KMS-11 (cell line): ENCODE measurements around the gene OR5K2.

Source experiments
- H2AFZ ChIP-seq: fragments of 200-600 bp; sonication (generic); 2 replicates; pipeline ENCODE4 v1.6.1; 2016; ENCODE audit warnings: antibody characterized with exemption, mixed run types, low read depth
- H3K27ac ChIP-seq: fragments of 200-600 bp; sonication (generic); 2 replicates; pipeline ENCODE4 v1.6.1; 2016; ENCODE audit warnings: mild to moderate bottlenecking, mixed run types
- H3K27me3 ChIP-seq: fragments of 200-600 bp; sonication (generic); 2 replicates; pipeline ENCODE4 v1.6.1; 2017; ENCODE audit warnings: mild to moderate bottlenecking, low read depth, mixed run types, moderate library complexity; ENCODE audit not compliant: insufficient read depth
- H3K36me3 ChIP-seq: fragments of 200-600 bp; sonication (generic); 2 replicates; pipeline ENCODE4 v1.6.1; 2017; ENCODE audit warnings: mild to moderate bottlenecking, mixed run types; ENCODE audit not compliant: insufficient read depth
- H3K4me1 ChIP-seq: fragments of 200-600 bp; sonication (generic); 2 replicates; pipeline ENCODE4 v1.6.1; 2016; ENCODE audit warnings: mild to moderate bottlenecking, low read depth, mixed run types; ENCODE audit not compliant: poor library complexity, severe bottlenecking
- H3K4me2 ChIP-seq: fragments of 200-600 bp; sonication (generic); 2 replicates; pipeline ENCODE4 v1.7.0; 2016; ENCODE audit warnings: mild to moderate bottlenecking, mixed run types
- H3K4me3 ChIP-seq: fragments of 200-600 bp; sonication (generic); IDR thresholded peaks from 2 replicates; pipeline ENCODE4 v1.6.1; 2017; ENCODE audit warnings: low read depth, low read length, mixed read lengths; ENCODE audit not compliant: insufficient read depth
- H3K79me2 ChIP-seq: fragments of 200-600 bp; sonication (generic); 2 replicates; pipeline ENCODE4 v1.6.1; 2016; ENCODE audit warnings: low read depth, mixed run types; ENCODE audit not compliant: insufficient read depth
- H3K9ac ChIP-seq: fragments of 200-600 bp; sonication (generic); 2 replicates; pipeline ENCODE4 v1.6.1; 2016; ENCODE audit warnings: mild to moderate bottlenecking, mixed run types
- H4K20me1 ChIP-seq: fragments of 200-600 bp; sonication (generic); 2 replicates; pipeline ENCODE4 v1.6.1; 2016; ENCODE audit warnings: mild to moderate bottlenecking, mixed run types; ENCODE audit not compliant: insufficient read depth
- TF ChIP-seq, protein P1 (sequence below): fragments of 200-600 bp; sonication (generic); conservative IDR thresholded peaks from 2 replicates; pipeline ENCODE4 v1.6.1; 2017; ENCODE audit warnings: low read depth, mild to moderate bottlenecking, antibody characterized with exemption, low read length, moderate library complexity, mixed read lengths

Gene OR5K2

DNA sequence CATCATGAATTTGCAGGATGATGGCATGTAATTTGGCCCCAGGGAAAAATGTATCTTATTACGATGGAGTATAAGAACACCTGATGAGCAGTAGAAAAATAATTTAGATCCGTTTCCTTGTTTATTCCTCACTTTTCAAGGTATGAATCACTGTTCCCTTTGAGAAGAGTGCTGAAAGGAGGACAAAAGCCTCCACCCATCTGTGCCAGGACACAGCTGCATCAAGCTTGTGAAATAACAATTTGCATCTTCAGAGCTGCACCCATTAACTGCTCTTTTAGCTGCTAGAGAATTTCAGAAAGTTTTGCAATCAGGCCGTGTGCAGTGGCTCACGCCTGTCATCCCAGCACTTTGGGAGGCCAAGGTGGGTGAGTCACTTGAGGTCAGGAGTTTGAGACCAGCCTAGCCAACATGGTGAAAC is 15.6 kb downstream of the OR5K2 start:
- H2AFZ ChIP-seq, result no peak overlapping the region
- H3K4me2 ChIP-seq, result peak overlapping the region; percentile 2; the same call in 1 of the 2 replicates
- TF ChIP-seq, protein P1, sequence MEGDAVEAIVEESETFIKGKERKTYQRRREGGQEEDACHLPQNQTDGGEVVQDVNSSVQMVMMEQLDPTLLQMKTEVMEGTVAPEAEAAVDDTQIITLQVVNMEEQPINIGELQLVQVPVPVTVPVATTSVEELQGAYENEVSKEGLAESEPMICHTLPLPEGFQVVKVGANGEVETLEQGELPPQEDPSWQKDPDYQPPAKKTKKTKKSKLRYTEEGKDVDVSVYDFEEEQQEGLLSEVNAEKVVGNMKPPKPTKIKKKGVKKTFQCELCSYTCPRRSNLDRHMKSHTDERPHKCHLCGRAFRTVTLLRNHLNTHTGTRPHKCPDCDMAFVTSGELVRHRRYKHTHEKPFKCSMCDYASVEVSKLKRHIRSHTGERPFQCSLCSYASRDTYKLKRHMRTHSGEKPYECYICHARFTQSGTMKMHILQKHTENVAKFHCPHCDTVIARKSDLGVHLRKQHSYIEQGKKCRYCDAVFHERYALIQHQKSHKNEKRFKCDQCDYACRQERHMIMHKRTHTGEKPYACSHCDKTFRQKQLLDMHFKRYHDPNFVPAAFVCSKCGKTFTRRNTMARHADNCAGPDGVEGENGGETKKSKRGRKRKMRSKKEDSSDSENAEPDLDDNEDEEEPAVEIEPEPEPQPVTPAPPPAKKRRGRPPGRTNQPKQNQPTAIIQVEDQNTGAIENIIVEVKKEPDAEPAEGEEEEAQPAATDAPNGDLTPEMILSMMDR, result no peak
- H3K36me3 ChIP-seq, result no peaks in the 10 kb centered on the region
- no peaks in the 10 kb centered on the region for H4K20me1 ChIP-seq
- H3K79me2 ChIP-seq, result peaks cover 4% of the 10 kb centered on the region; the same call in 1 of the 2 replicates
- H3K4me1 ChIP-seq, result peaks cover 46% of the 10 kb centered on the region
- no peaks in the 10 kb centered on the region for H3K27me3 ChIP-seq
- H3K9ac ChIP-seq, result no peak overlapping the region
- H3K4me3 ChIP-seq, result no peak overlapping the region
- H3K27ac ChIP-seq, result no peak overlapping the region

DNA sequence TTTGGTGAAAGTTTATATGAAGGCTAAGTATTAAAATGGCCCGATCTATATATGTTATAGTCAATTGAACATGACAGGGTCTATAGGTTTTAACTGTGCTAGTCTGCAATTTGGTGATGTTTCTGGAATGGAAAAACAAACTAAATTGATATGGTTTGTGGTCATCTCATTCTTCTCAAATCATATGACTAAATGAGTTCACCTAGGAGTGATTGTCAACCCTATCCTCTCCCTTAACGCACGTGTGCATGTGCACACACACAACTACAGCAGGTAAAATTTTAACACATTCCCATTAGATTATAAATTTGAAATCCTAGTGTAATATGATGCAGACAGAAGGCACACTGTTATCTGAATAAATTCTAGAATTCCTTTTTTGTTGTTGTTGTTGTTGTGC is 16.3 kb downstream of the OR5K2 start:
- H3K79me2 ChIP-seq, result peaks cover 6% of the 10 kb centered on the region; the same call in 1 of the 2 replicates
- no peaks in the 10 kb centered on the region for H4K20me1 ChIP-seq
- TF ChIP-seq, protein P1, result no peak
- no peak overlapping the region for H3K27ac ChIP-seq
- peaks cover 50% of the 10 kb centered on the region for H3K4me1 ChIP-seq
- no peak overlapping the region for H3K4me3 ChIP-seq
- H3K4me2 ChIP-seq, result peak overlapping the region; percentile 2
- H3K27me3 ChIP-seq, result no peaks in the 10 kb centered on the region
- no peaks in the 10 kb centered on the region; the same call in 1 of the 2 replicates for H3K36me3 ChIP-seq
- H3K9ac ChIP-seq, result no peak overlapping the region
- H2AFZ ChIP-seq, result no peak overlapping the region

- Histone ChIP-seq H2AFZ (no peak overlapping the region), H3K4me2 (peak overlapping the region; percentile 19; the same call in 1 of the 2 replicates), H4K20me1 (no peaks in the 10 kb centered on the region), H3K27me3 (no peaks in the 10 kb centered on the region), H3K27ac (peak overlapping the region; percentile 8; the same call in 1 of the 2 replicates), H3K79me2 (peaks cover 18% of the 10 kb centered on the region; the same call in 1 of the 2 replicates), H3K36me3 (peaks cover 10% of the 10 kb centered on the region; the same call in 1 of the 2 replicates), H3K4me3 (no peak overlapping the region), H3K4me1 (peaks cover 62% of the 10 kb centered on the region), H3K9ac (no peak overlapping the region)
- TF ChIP-seq, protein P1, result no peak
Observed at GRCh38 chr3:98514948-98515347, 17.5 kb downstream of the OR5K2 start.

GRCh38 chr3:98518816-98519215 is 21.3 kb downstream of the OR5K2 start:
- TF ChIP-seq, protein P1, result no peak
- Histone ChIP-seq H3K79me2 (peaks cover 43% of the 10 kb centered on the region), H3K4me3 (no peak overlapping the region), H3K4me1 (peaks cover 77% of the 10 kb centered on the region), H3K27ac (no peak overlapping the region), H3K27me3 (no peaks in the 10 kb centered on the region), H2AFZ (no peak overlapping the region), H4K20me1 (no peaks in the 10 kb centered on the region), H3K4me2 (no peak overlapping the region; the same call in 1 of the 2 replicates), H3K9ac (no peak overlapping the region), H3K36me3 (peaks cover 16% of the 10 kb centered on the region; the same call in 1 of the 2 replicates)
